GM12878 (cell line): ENCODE results near the gene CIROP. TPM values are rescaled to one million over a fixed set of nuclear protein-coding genes. Genes with fewer than 3 reads are reported as not detected.

ENCODE experiments used
- ATAC-seq: fragments of 200-7000 bp; cut with Tn5 transposase; 3 replicates; pipeline ENCODE4 v1.9.1; 2020; ENCODE audit warnings: mild to moderate bottlenecking, moderate library complexity
- BruUV-seq: library from RNA; stranded (reverse); fragments of 400-500 nt; replicated peaks from 2 replicates; lab custom pipeline; 2021; lab: Mats Ljungman, UMichigan
- CTCF ChIA-PET: fragments of 300-600 bp; sonication (Branson Sonifier 250); formaldehyde crosslinking; extraction: SDS; loops from one replicate; lab custom pipeline; 2021; ENCODE audit warnings: inconsistent platforms; lab: Yijun Ruan, JAX
- POLR2A ChIA-PET: fragments of 350-600 bp; formaldehyde crosslinking; extraction: SDS; loops from one replicate; lab custom pipeline; 2021; ENCODE audit warnings: inconsistent platforms; lab: Charles Lee
- RAD21 ChIA-PET: fragments of 300-600 bp; sonication (Branson Sonifier 250); formaldehyde crosslinking; loops from one replicate; lab custom pipeline; 2023; ENCODE audit warnings: antibody characterized with exemption; ENCODE audit not compliant: unreplicated experiment; lab: Charles Lee
- SMC1A ChIA-PET: fragments of 300-600 bp; sonication (Branson Sonifier 250); formaldehyde crosslinking; loops from one replicate; lab custom pipeline; 2023; ENCODE audit not compliant: unreplicated experiment, uncharacterized antibody; lab: Charles Lee
- DNase-seq: peaks from one replicate; pipeline ENCODE4 v3.0.0-alpha.2; 2011; ENCODE audit warnings: low read depth, low spot score
- FAIRE-seq: peaks from 3 replicates; lab custom pipeline; 2011; peaks lifted over from hg19 to GRCh38; lab: Jason Lieb, UNC
- H2AFZ ChIP-seq: 2 replicates; pipeline ENCODE4 v1.6.0; 2011; ENCODE audit warnings: low read depth, low read length, control low read depth; ENCODE audit not compliant: control insufficient read depth
- H3K27ac ChIP-seq: 2 replicates; pipeline ENCODE4 v1.5.1; 2011; ENCODE audit warnings: control low read depth; ENCODE audit not compliant: control insufficient read depth, insufficient read depth
- H3K27me3 ChIP-seq, 2 experiments: replicated peaks in 1 of 2; 2 replicates each; pipeline versions ENCODE4 v1.6.0 to v1.6.1; 2011; ENCODE audit warnings: low read length in 1 of 2; ENCODE audit not compliant: control insufficient read depth in 2 of 2, insufficient read depth in 2 of 2
- H3K36me3 ChIP-seq, 2 experiments: 2 replicates each; pipeline ENCODE4 v1.5.1; 2011; ENCODE audit warnings: low read length in 1 of 2; ENCODE audit not compliant: control insufficient read depth in 2 of 2, insufficient read depth in 2 of 2
- H3K4me1 ChIP-seq: 2 replicates; pipeline ENCODE4 v1.6.1; 2011; ENCODE audit warnings: mild to moderate bottlenecking, low read length, moderate library complexity, mixed read lengths; ENCODE audit not compliant: control insufficient read depth, insufficient read depth
- H3K4me2 ChIP-seq: 2 replicates; pipeline ENCODE4 v1.6.0; 2011; ENCODE audit warnings: control low read depth; ENCODE audit not compliant: control insufficient read depth, insufficient read depth
- H3K4me3 ChIP-seq: fragments of 200-600 bp; sonication (generic); 2 replicates; pipeline ENCODE4 v1.5.1; 2016
- H3K79me2 ChIP-seq: 2 replicates; pipeline ENCODE4 v1.6.0; 2011; ENCODE audit warnings: low read length; ENCODE audit not compliant: control insufficient read depth, insufficient read depth
- H3K9ac ChIP-seq: 2 replicates; pipeline ENCODE4 v1.8.0; 2011; ENCODE audit warnings: low read length, control low read depth, mixed read lengths; ENCODE audit not compliant: control insufficient read depth, insufficient read depth
- H3K9me3 ChIP-seq: replicated peaks from 3 replicates; pipeline ENCODE4 v1.5.1; 2011; ENCODE audit warnings: mild to moderate bottlenecking, low read length; ENCODE audit not compliant: control insufficient read depth, insufficient read depth
- H4K20me1 ChIP-seq: 2 replicates; pipeline ENCODE4 v1.6.0; 2011; ENCODE audit not compliant: control insufficient read depth, insufficient read depth
- BACH1 ChIP-seq: fragments of 450-650 bp; IDR thresholded peaks from 2 replicates; pipeline ENCODE4 v1.6.1; 2017; ENCODE audit warnings: mild to moderate bottlenecking, borderline replicate concordance
- CHD4 ChIP-seq: fragments of 200-600 bp; sonication (generic); IDR thresholded peaks from 2 replicates; pipeline ENCODE4 v1.6.1; 2016; ENCODE audit warnings: mild to moderate bottlenecking
- DPF2 ChIP-seq: fragments of 450-650 bp; IDR thresholded peaks from 2 replicates; pipeline ENCODE4 v1.6.1; 2017; ENCODE audit warnings: mild to moderate bottlenecking
- IRF4 ChIP-seq: IDR thresholded peaks from 2 replicates; pipeline ENCODE4 v1.6.1; 2011; ENCODE audit warnings: low read depth, low read length
- NFIC ChIP-seq: IDR thresholded peaks from 2 replicates; pipeline ENCODE4 v1.6.1; 2012; ENCODE audit warnings: low read depth, mild to moderate bottlenecking, inconsistent platforms, low read length, moderate library complexity
- RCOR1 ChIP-seq: conservative IDR thresholded peaks from 2 replicates; pipeline ENCODE4 v1.6.1; 2012; ENCODE audit warnings: low read depth, low read length, improper control_type of control experiment
- TCF3 ChIP-seq: IDR thresholded peaks from 2 replicates; pipeline ENCODE4 v1.6.1; 2012; ENCODE audit warnings: low read depth, mild to moderate bottlenecking, low read length, borderline replicate concordance; ENCODE audit not compliant: insufficient read depth
- ZBTB11 ChIP-seq: fragments of 450-650 bp; formaldehyde crosslinking; IDR thresholded peaks from 2 replicates; pipeline ENCODE4 v1.5.0; 2022; ENCODE audit warnings: mild to moderate bottlenecking, missing genetic modification characterization
- WGBS: methylation state at CpG from one replicate; pipeline ENCODE4 v1.1.6; 2016; ENCODE audit warnings: low lambda C conversion rate; ENCODE audit not compliant: insufficient replicate concordance, insufficient coverage; ENCODE audit errors: missing lambda C conversion rate; 5-methylcytosine and 5-hydroxymethylcytosine counted together
- in situ Hi-C: fragments of 300-500 bp; cut with MboI; formaldehyde crosslinking; loops from 9 replicates; pipeline ENCODE4 v1.14.3; 2018; ENCODE audit warnings: mixed read lengths
- intact Hi-C: fragments of 100-400 bp; cut with micrococcal nuclease; formaldehyde crosslinking; loops from one replicate; pipeline ENCODE4 v1.14.2; 2022; ENCODE audit not compliant: unreplicated experiment
- polyA plus RNA-seq, 11 experiments: library from polyadenylated mRNA; depleted of rRNA in 4 of 11; unstranded in 6 of 11; stranded (reverse) in 5 of 11; fragments of >200 nt; fragmentation: Nextera tagmentation in 4 of 11; fragmentation: Illumina TruSeq in 1 of 11; extraction: Ambion mirVana in 4 of 11; extraction: Trizol in 1 of 11; gene quantifications; 1 replicate in 1 of 11; 2 replicates in 10 of 11; pipeline versions ENCODE4 v1.2.1 to v1.2.3, GENCODE V29; 2011 to 2016; ENCODE audit warnings: inconsistent platforms in 2 of 11, missing spikeins in 2 of 11, low read depth in 1 of 11
- total RNA-seq, 4 experiments: library from RNA; depleted of rRNA in 3 of 4; stranded (reverse); fragments of >200 nt in 3 of 4; fragmentation: Illumina TruSeq in 1 of 4; extraction: Trizol in 1 of 4; gene quantifications; 2 replicates each; pipeline versions ENCODE4 v1.2.1 to v1.2.3, GENCODE V29; 2013 to 2021

The CIROP gene
- total and polyA plus RNA-seq, 10 of the 15 experiments (the other 5 are each of a cell fraction or from before 2014, with no cell fraction given): not detected

GRCh38 chr14:23085458-23085857 is 19.3 kb downstream of the CIROP start:
- H3K4me1 ChIP-seq: no peaks in the 10 kb centered on the region
- H3K36me3 ChIP-seq: peaks cover 9 to 41% of the 10 kb centered on the region in 2 experiments
- H3K4me3 ChIP-seq: no peak overlapping the region
- no peaks in the 10 kb centered on the region for H4K20me1 ChIP-seq
- ATAC-seq (no peak), FAIRE-seq (no peak), DNase-seq (no peak)
- ChIA-PET POLR2A (interaction anchor here (0.6 to 1.3 kb wide), 2 partner anchors 9 to 93 kb away, joined by 6 to 7 read pairs; partner anchors contain the start of genes ACIN1 and C14orf119), CTCF (interaction anchor here (0.6 to 3.1 kb wide), 6 partner anchors 8 to 99 kb away, joined by 3 to 16 read pairs (median 5); partner anchors contain the start of gene ACIN1), RAD21 (no interaction called here), SMC1A (interaction anchor here (0.6 to 1.3 kb wide), 4 partner anchors 9 to 17 kb away, joined by 3 to 4 read pairs (median 3); partner anchors contain the start of genes ACIN1 and C14orf119)
- H3K9ac ChIP-seq: no peak overlapping the region
- H3K9me3 ChIP-seq: no peaks in the 10 kb centered on the region
- in situ Hi-C loops (no loop called here), intact Hi-C loops (no loop called here)
- no peak overlapping the region for H2AFZ ChIP-seq
- WGBS: 35% methylated on average over 3 of the region's 3 CpGs
- H3K4me2 ChIP-seq: no peak overlapping the region
- no peaks in the 10 kb centered on the region; the same call in 1 of the 2 replicates for H3K79me2 ChIP-seq
- no peaks in the 10 kb centered on the region for H3K27me3 ChIP-seq
- H3K27ac ChIP-seq: no peak overlapping the region
- no peak for TF ChIP-seq IRF4
- no peak for TF ChIP-seq ZBTB11 (CRISPR knock-in tag)
- no peak for TF ChIP-seq TCF3
- TF ChIP-seq RCOR1: no peak
- no peak for TF ChIP-seq NFIC
- no peak for TF ChIP-seq DPF2
- no peak for TF ChIP-seq BACH1
- TF ChIP-seq CHD4: no peak
- BruUV-seq: no TSS peak
